Natural killer cell (primary cell): ENCODE measurements around the gene CENPB. TPM values are rescaled to one million over a fixed set of nuclear protein-coding genes. Genes with fewer than 3 reads are reported as not detected.

Experiments used
- ATAC-seq, 3 donors: fragments of 150-1000 bp in 2 of 3; fragments of 200-7000 bp in 1 of 3; cut with Tn5 transposase; 1 replicate in 1 of 3; 2 replicates in 2 of 3; pipeline ENCODE4 v1.10.0; 2021; ENCODE audit warnings: mild to moderate bottlenecking in 2 of 3, moderate library complexity in 2 of 3
- DNase-seq, 2 donors: peaks; one replicate each; pipeline versions ENCODE4 v3.0.0 to v3.0.0-alpha.2; 2013 to 2021; ENCODE audit warnings: mixed read lengths in 1 of 2
- H3K27ac ChIP-seq: one replicate; pipeline ENCODE4 v1.5.1; 2013; ENCODE audit warnings: mild to moderate bottlenecking, low read length
- H3K27me3 ChIP-seq: one replicate; pipeline ENCODE4 v1.6.1; 2013; ENCODE audit warnings: low read length; ENCODE audit not compliant: control insufficient read depth, insufficient read depth
- H3K36me3 ChIP-seq: one replicate; pipeline ENCODE4 v1.6.1; 2013; ENCODE audit warnings: low read length; ENCODE audit not compliant: control insufficient read depth, insufficient read depth
- H3K4me1 ChIP-seq: one replicate; pipeline ENCODE4 v1.6.1; 2013; ENCODE audit warnings: low read length; ENCODE audit not compliant: control insufficient read depth, insufficient read depth
- H3K4me3 ChIP-seq: one replicate; pipeline ENCODE4 v1.5.1; 2013; ENCODE audit warnings: low read length
- H3K9me3 ChIP-seq: one replicate; pipeline ENCODE4 v1.6.1; 2013; ENCODE audit warnings: low read length; ENCODE audit not compliant: control insufficient read depth, insufficient read depth
- H3K27ac Mint-ChIP-seq, 2 donors: one replicate each; pipeline ENCODE4 v1.8.0; 2022; ENCODE audit warnings: mild to moderate bottlenecking in 2 of 2, mixed read lengths in 2 of 2, moderate library complexity in 1 of 2
- H3K27me3 Mint-ChIP-seq, 2 donors: one replicate each; pipeline ENCODE4 v1.8.0; 2022; ENCODE audit warnings: low read depth in 2 of 2, mixed read lengths in 2 of 2
- H3K36me3 Mint-ChIP-seq: one replicate; pipeline ENCODE4 v1.8.0; 2022; ENCODE audit warnings: mixed read lengths
- H3K4me1 Mint-ChIP-seq, 2 donors: one replicate each; pipeline ENCODE4 v1.8.0; 2022; ENCODE audit warnings: mixed read lengths in 2 of 2
- H3K4me3 Mint-ChIP-seq: one replicate; pipeline ENCODE4 v1.8.0; 2022; ENCODE audit warnings: mild to moderate bottlenecking, moderate library complexity, mixed read lengths
- H3K9me3 Mint-ChIP-seq, 2 donors: one replicate each; pipeline ENCODE4 v1.8.0; 2022; ENCODE audit warnings: mixed read lengths in 2 of 2
- CTCF ChIP-seq: fragments of 200-600 bp; IDR thresholded peaks from one replicate; pipeline ENCODE4 v1.8.0; 2022; ENCODE audit warnings: antibody characterized with exemption
- WGBS: methylation state at CpG from one replicate; pipeline ENCODE4 v1.1.7; 2013; ENCODE audit warnings: missing lambda C conversion rate; ENCODE audit not compliant: insufficient coverage; 5-methylcytosine and 5-hydroxymethylcytosine counted together
- intact Hi-C: fragments of 100-400 bp; cut with micrococcal nuclease; formaldehyde crosslinking; loops from one replicate; pipeline ENCODE4 v1.14.2; 2022
- total RNA-seq, 4 donors: library from RNA; stranded (reverse); fragments of 120-200 nt in 1 of 4; gene quantifications; one replicate each; pipeline versions ENCODE4 v1.2.3 to v1.2.4, GENCODE V29; 2013 to 2022

Gene CENPB
- total RNA-seq, 3 donors from 2014 or later (not counting 1 experiment from before 2014, with no cell fraction given): 46.7 to 62.6 (median 55.4) TPM

- Histone ChIP-seq H3K27ac (no peak overlapping the region), H3K36me3 (peaks cover 73% of the 10 kb centered on the region), H3K27me3 (no peaks in the 10 kb centered on the region), H3K4me1 (peaks cover 93% of the 10 kb centered on the region), H3K9me3 (no peaks in the 10 kb centered on the region), H3K4me3 (no peak overlapping the region)
- Mint-ChIP-seq H3K9me3 (no peaks in the 10 kb centered on the region), H3K27me3 (no peaks in the 10 kb centered on the region), H3K4me3 (peak overlapping the region; percentile 6), H3K4me1 (peaks cover 38 to 72% of the 10 kb centered on the region in 2 donors), H3K27ac (peak overlapping the region in 1 of 2 donors; percentile 73), H3K36me3 (peaks cover 19% of the 10 kb centered on the region)
- intact Hi-C loops: no loop called here
- no peak for ATAC-seq
- 80% methylated on average over 9 of the region's 11 CpGs for WGBS
- no peak for DNase-seq
- TF ChIP-seq CTCF: no peak
Observed at GRCh38 chr20:3802524-3803239, 16.1 kb upstream of the CENPB start.

- Histone ChIP-seq H3K9me3 (no peaks in the 10 kb centered on the region), H3K4me1 (peaks cover 93% of the 10 kb centered on the region), H3K27me3 (no peaks in the 10 kb centered on the region), H3K27ac (no peak overlapping the region), H3K4me3 (no peak overlapping the region), H3K36me3 (peaks cover 74% of the 10 kb centered on the region)
- peaks cover 19% of the 10 kb centered on the region for H3K36me3 Mint-ChIP-seq
- ATAC-seq (no peak), DNase-seq (no peak)
- TF ChIP-seq CTCF: no peak
- WGBS: 98% methylated on average over 13 of the region's 13 CpGs
- H3K9me3 Mint-ChIP-seq: no peaks in the 10 kb centered on the region
- intact Hi-C loops: no loop called here
- H3K4me1 Mint-ChIP-seq: peaks cover 39 to 72% of the 10 kb centered on the region in 2 donors
- no peak overlapping the region for H3K4me3 Mint-ChIP-seq
- H3K27me3 Mint-ChIP-seq: no peaks in the 10 kb centered on the region
- H3K27ac Mint-ChIP-seq: no peak overlapping the region
Observed at GRCh38 chr20:3801846-3802245, 15.3 kb upstream of the CENPB start.

GRCh38 chr20:3801299-3801698 lies 14.8 kb upstream of the CENPB start:
- no peaks in the 10 kb centered on the region for H3K9me3 ChIP-seq
- no peaks in the 10 kb centered on the region for H3K27me3 ChIP-seq
- H3K4me3 Mint-ChIP-seq: no peak overlapping the region
- H3K4me1 ChIP-seq: peaks cover 94% of the 10 kb centered on the region
- DNase-seq (no peak), ATAC-seq (no peak)
- H3K36me3 Mint-ChIP-seq: peaks cover 19% of the 10 kb centered on the region
- no peak for TF ChIP-seq CTCF
- peaks cover 37 to 73% of the 10 kb centered on the region in 2 donors for H3K4me1 Mint-ChIP-seq
- intact Hi-C loops: no loop called here
- H3K27me3 Mint-ChIP-seq: no peaks in the 10 kb centered on the region
- H3K4me3 ChIP-seq: no peak overlapping the region
- WGBS: 99% methylated on average over 4 of the region's 4 CpGs
- H3K27ac Mint-ChIP-seq: no peak overlapping the region
- peaks cover 71% of the 10 kb centered on the region for H3K36me3 ChIP-seq
- no peak overlapping the region for H3K27ac ChIP-seq
- no peaks in the 10 kb centered on the region for H3K9me3 Mint-ChIP-seq

GRCh38 chr20:3800878-3801260 lies 14.3 kb upstream of the CENPB start:
- 97% methylated on average over 8 of the region's 8 CpGs for WGBS
- intact Hi-C loops: no loop called here
- peak overlapping the region in 1 of 2 donors; percentile 45 for H3K27ac Mint-ChIP-seq
- H3K9me3 Mint-ChIP-seq: no peaks in the 10 kb centered on the region
- H3K4me1 Mint-ChIP-seq: peaks cover 37 to 72% of the 10 kb centered on the region in 2 donors
- peaks cover 19% of the 10 kb centered on the region for H3K36me3 Mint-ChIP-seq
- Histone ChIP-seq H3K4me1 (peaks cover 92% of the 10 kb centered on the region), H3K9me3 (no peaks in the 10 kb centered on the region), H3K36me3 (peaks cover 67% of the 10 kb centered on the region), H3K27me3 (no peaks in the 10 kb centered on the region), H3K27ac (peak overlapping the region; percentile 64), H3K4me3 (no peak overlapping the region)
- DNase-seq: no peak
- no peak overlapping the region for H3K4me3 Mint-ChIP-seq
- no peak for ATAC-seq
- H3K27me3 Mint-ChIP-seq: no peaks in the 10 kb centered on the region
- no peak for TF ChIP-seq CTCF
